Measurements from ENCODE around the gene DNAJA3. TPM values are rescaled to one million over a fixed set of nuclear protein-coding genes. Genes with fewer than 3 reads are reported as not detected.

Gene DNAJA3
- total RNA-seq, 4 donors from 2014 or later: 51.4 to 70.1 (median 54.0) TPM

DNA sequence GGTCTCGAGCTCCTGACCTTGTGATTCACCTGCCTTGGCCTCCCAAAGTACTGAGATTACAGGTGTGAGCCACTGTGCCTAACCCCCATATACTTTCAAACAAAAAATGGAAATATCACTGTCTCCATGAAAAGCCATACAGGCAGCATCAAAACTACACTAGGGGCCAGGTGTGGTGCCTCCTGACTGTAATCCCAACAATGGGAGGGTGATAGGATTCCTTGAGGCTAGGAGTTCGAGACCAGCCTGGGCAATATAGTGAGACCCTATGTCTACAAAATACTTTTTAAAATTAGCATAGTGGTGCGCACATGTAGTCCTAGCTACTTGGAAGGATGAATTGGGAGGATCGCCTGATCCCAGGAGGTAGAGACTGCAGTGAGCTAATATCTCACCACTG lies 66.2 kb downstream of the DNAJA3 start:
- no peak for DNase-seq
- no peaks in the 10 kb centered on the region for H3K9me3 ChIP-seq
- peaks cover 0 to 5% (median 1%) of the 10 kb centered on the region in 4 donors for H3K4me1 ChIP-seq
- no peak for TF ChIP-seq POLR2A (IDR thresholded peaks at IDR 0.05)
- H3K27ac ChIP-seq: no peak overlapping the region
- no peaks in the 10 kb centered on the region for H3K27me3 ChIP-seq
- no peak overlapping the region for H3K4me3 ChIP-seq
- H3K36me3 ChIP-seq: peaks cover 0 to 39% (median 0%) of the 10 kb centered on the region in 3 donors

- H3K27ac ChIP-seq: no peak overlapping the region
- TF ChIP-seq POLR2A (IDR thresholded peaks at IDR 0.05) (no peak), CTCF (IDR thresholded peaks at IDR 0.05) (no peak)
- H3K4me3 ChIP-seq: no peak overlapping the region
- no peaks in the 10 kb centered on the region for H3K9me3 ChIP-seq
- no peaks in the 10 kb centered on the region for H3K27me3 ChIP-seq
- H3K36me3 ChIP-seq: peaks cover 0 to 28% (median 0%) of the 10 kb centered on the region in 3 donors
- DNase-seq: no peak
- H3K4me1 ChIP-seq: peaks cover 0 to 3% (median 0%) of the 10 kb centered on the region in 4 donors
Observed at GRCh38 chr16:4494746-4495490, 69.2 kb downstream of the DNAJA3 start.

DNA sequence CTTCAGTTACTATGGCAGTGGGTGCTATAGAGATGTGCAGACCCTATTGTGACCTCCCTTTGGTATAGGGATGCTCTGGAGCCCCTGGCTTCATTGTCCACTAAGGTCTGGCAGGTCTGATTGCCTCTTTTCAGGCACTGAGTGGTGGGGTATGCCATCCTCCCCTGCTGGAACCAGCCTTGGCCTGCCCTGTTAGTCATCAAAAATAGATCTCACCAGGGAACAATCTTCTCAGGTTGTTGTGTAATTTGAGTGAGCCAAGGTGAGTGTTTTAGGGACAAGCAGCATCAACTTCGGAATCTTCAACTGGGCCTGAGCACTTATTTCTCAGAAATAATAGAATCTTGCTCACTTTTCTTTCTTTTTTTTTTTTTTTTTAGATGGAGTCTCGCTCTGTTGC lies 70.1 kb downstream of the DNAJA3 start:
- Histone ChIP-seq H3K9me3 (no peaks in the 10 kb centered on the region), H3K27me3 (no peaks in the 10 kb centered on the region), H3K4me3 (no peak overlapping the region), H3K36me3 (peaks cover 0 to 27% (median 0%) of the 10 kb centered on the region in 3 donors), H3K4me1 (peaks cover 0 to 12% (median 3%) of the 10 kb centered on the region in 4 donors), H3K27ac (no peak overlapping the region)
- DNase-seq: no peak
- no peak for TF ChIP-seq POLR2A (IDR thresholded peaks at IDR 0.05)
- no peak for TF ChIP-seq CTCF (IDR thresholded peaks at IDR 0.05)

- no peak overlapping the region for H3K27ac ChIP-seq
- H3K4me1 ChIP-seq: peaks cover 0 to 17% (median 6%) of the 10 kb centered on the region in 4 donors
- DNase-seq: no peak
- no peaks in the 10 kb centered on the region for H3K27me3 ChIP-seq
- H3K9me3 ChIP-seq: no peaks in the 10 kb centered on the region
- TF ChIP-seq CTCF (IDR thresholded peaks at IDR 0.05): no peak
- TF ChIP-seq POLR2A (IDR thresholded peaks at IDR 0.05): no peak
- H3K4me3 ChIP-seq: no peak overlapping the region
- H3K36me3 ChIP-seq: peaks cover 0 to 22% (median 0%) of the 10 kb centered on the region in 3 donors
Observed at GRCh38 chr16:4496305-4496704, 70.6 kb downstream of the DNAJA3 start.

DNA sequence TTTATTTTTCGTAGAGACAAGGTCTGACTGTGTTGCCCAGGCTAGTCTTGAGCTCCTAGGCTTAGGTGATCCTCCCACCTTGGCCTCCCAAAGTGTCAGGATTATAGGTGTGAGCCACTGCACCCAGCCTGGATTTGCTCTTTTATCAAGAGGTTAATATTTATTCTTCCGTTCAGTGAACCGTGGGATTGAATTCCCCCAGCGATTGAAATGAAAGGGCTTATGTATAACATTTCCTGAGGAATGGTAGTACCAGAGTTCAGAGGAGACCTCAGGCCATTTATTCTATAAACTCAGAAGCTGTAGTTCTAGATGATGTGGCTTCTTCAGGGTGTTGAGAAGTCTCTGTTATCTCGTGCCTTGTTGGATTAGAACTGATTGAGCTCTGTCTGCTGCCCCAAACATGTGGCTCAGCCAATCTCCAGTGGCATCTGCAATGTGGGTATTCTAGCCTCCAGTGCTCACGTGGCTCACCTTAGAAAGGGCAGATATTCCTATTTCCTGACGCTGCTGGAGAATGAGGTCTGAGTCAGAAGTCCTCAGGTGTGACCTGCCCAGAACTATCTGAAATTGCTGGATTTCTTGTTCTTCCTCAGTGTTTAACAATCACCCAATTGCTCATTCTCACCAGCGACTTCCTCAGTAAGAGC lies 73.0 kb downstream of the DNAJA3 start:
- H3K27ac ChIP-seq: no peak overlapping the region
- H3K9me3 ChIP-seq: no peaks in the 10 kb centered on the region
- no peak for TF ChIP-seq POLR2A (IDR thresholded peaks at IDR 0.05)
- no peak for TF ChIP-seq CTCF (IDR thresholded peaks at IDR 0.05)
- peaks cover 0 to 19% (median 8%) of the 10 kb centered on the region in 4 donors for H3K4me1 ChIP-seq
- H3K36me3 ChIP-seq: peaks cover 0 to 11% (median 0%) of the 10 kb centered on the region in 3 donors
- no peak for DNase-seq
- H3K27me3 ChIP-seq: no peaks in the 10 kb centered on the region
- no peak overlapping the region for H3K4me3 ChIP-seq

DNA sequence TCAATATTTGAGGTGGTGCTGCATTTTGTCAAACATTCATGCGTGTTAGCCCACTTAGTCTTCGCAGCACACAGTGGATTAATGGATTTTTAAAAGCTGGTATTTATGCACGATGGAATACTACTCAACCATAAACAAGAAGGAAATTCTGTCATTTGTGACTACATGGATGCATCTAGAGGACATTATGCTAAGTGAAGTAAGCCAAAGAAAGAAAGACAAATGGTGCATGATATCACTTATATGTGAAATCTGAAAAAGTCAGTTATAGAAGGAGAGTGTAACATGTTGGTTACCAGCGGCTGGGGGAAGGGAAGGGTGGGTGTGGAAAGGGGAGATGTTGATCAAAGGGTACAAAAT lies 73.5 kb downstream of the DNAJA3 start:
- peaks cover 0 to 11% (median 0%) of the 10 kb centered on the region in 3 donors for H3K36me3 ChIP-seq
- H3K4me1 ChIP-seq: peaks cover 0 to 19% (median 8%) of the 10 kb centered on the region in 4 donors
- no peak overlapping the region for H3K27ac ChIP-seq
- no peaks in the 10 kb centered on the region for H3K9me3 ChIP-seq
- no peak overlapping the region for H3K4me3 ChIP-seq
- DNase-seq: no peak
- no peaks in the 10 kb centered on the region for H3K27me3 ChIP-seq
- TF ChIP-seq CTCF (IDR thresholded peaks at IDR 0.05): no peak
- no peak for TF ChIP-seq POLR2A (IDR thresholded peaks at IDR 0.05)

Measured in Peyer's patch (tissue), 4 donors.